ENCODE data around the gene CELF5. TPM values are rescaled to one million over a fixed set of nuclear protein-coding genes. Genes with fewer than 3 reads are reported as not detected.

The CELF5 gene
- total and polyA plus RNA-seq, 9 donors, result 1.3 to 6.4 (median 2.8) TPM

- intact Hi-C loops (cut with DNase I), result no loop called here
- no peaks in the 10 kb centered on the region for H3K27me3 ChIP-seq
- TF ChIP-seq POLR2A (IDR thresholded peaks at IDR 0.05), result no peak
- no peak for TF ChIP-seq CTCF (IDR thresholded peaks at IDR 0.05)
- TF ChIP-seq EP300 (IDR thresholded peaks at IDR 0.05), result no peak
Measured at GRCh38 chr19:3238066-3238561, 13.7 kb downstream of the CELF5 start.

GRCh38 chr19:3239367-3239766 lies 14.9 kb downstream of the CELF5 start:
- 70 to 78% (median 72%) methylated on average over 5 of the region's 5 CpGs for WGBS, 3 donors
- H3K36me3 ChIP-seq, result no peaks in the 10 kb centered on the region
- intact Hi-C loops (cut with DNase I), result no loop called here
- H3K9me3 ChIP-seq, result no peaks in the 10 kb centered on the region
- no peak for TF ChIP-seq POLR2A (IDR thresholded peaks at IDR 0.05)
- TF ChIP-seq EP300 (IDR thresholded peaks at IDR 0.05), result no peak
- TF ChIP-seq CTCF (IDR thresholded peaks at IDR 0.05), result no peak
- no peak overlapping the region for H3K27ac ChIP-seq
- H3K4me1 ChIP-seq (ENCODE audit: insufficient read depth), result no peaks in the 10 kb centered on the region
- no peaks in the 10 kb centered on the region for H3K27me3 ChIP-seq
- no peak overlapping the region for H3K4me3 ChIP-seq
- no peak for DNase-seq

More at GRCh38 chr19:3238066-3238561, 13.7 kb downstream of the CELF5 start:
- DNase-seq, result no peak
- Histone ChIP-seq H3K4me3 (no peak overlapping the region), H3K9me3 (no peaks in the 10 kb centered on the region), H3K27ac (no peak overlapping the region), H3K4me1 (ENCODE audit: insufficient read depth) (no peaks in the 10 kb centered on the region), H3K36me3 (no peaks in the 10 kb centered on the region)
- WGBS, 3 donors, result 79 to 86% (median 83%) methylated on average over 7 of the region's 7 CpGs

GRCh38 chr19:3243819-3244700 lies 19.6 kb downstream of the CELF5 start:
- peak in 3 of 5 donors; percentile 32 to 68 (median 39) for DNase-seq
- TF ChIP-seq POLR2A (IDR thresholded peaks at IDR 0.05) (no peak), CTCF (IDR thresholded peaks at IDR 0.05) (no peak), EP300 (IDR thresholded peaks at IDR 0.05) (no peak)
- WGBS, 3 donors, result 40 to 49% (median 43%) methylated on average over 23 of the region's 23 CpGs
- intact Hi-C loops (cut with DNase I), result no loop called here
- Histone ChIP-seq H3K27ac (no peak overlapping the region), H3K9me3 (no peaks in the 10 kb centered on the region), H3K4me1 (ENCODE audit: insufficient read depth) (no peaks in the 10 kb centered on the region), H3K36me3 (no peaks in the 10 kb centered on the region), H3K4me3 (no peak overlapping the region), H3K27me3 (no peaks in the 10 kb centered on the region)

- intact Hi-C loops (cut with DNase I), result no loop called here
- H3K9me3 ChIP-seq, result no peaks in the 10 kb centered on the region
- no peaks in the 10 kb centered on the region for H3K27me3 ChIP-seq
- no peaks in the 10 kb centered on the region for H3K4me1 ChIP-seq (ENCODE audit: insufficient read depth)
- TF ChIP-seq CTCF (IDR thresholded peaks at IDR 0.05) (no peak), EP300 (IDR thresholded peaks at IDR 0.05) (no peak), POLR2A (IDR thresholded peaks at IDR 0.05) (no peak)
- H3K36me3 ChIP-seq, result no peaks in the 10 kb centered on the region
- no peak overlapping the region for H3K27ac ChIP-seq
- 90 to 92% (median 90%) methylated on average over 9 of the region's 9 CpGs for WGBS, 3 donors
- H3K4me3 ChIP-seq, result no peak overlapping the region
- DNase-seq, result no peak
Measured at GRCh38 chr19:3245050-3245449, 20.6 kb downstream of the CELF5 start.

Data from ovary (tissue), 9 donors.